GM12878 (cell line): ENCODE data around the gene SPAG9.

ENCODE experiments used
- EP300 ChIP-seq, 2 experiments: fragments of 150-350 bp in 1 of 2; IDR thresholded peaks; 2 replicates each; pipeline ENCODE4 v1.6.1; 2011 to 2012; ENCODE audit warnings: low read depth in 2 of 2, low read length in 2 of 2, borderline replicate concordance in 1 of 2, improper control_type of control experiment in 1 of 2, inconsistent platforms in 1 of 2; ENCODE audit not compliant: control insufficient read depth in 1 of 2
- EZH2 ChIP-seq: IDR thresholded peaks from 2 replicates; pipeline ENCODE4 v1.6.1; 2012; ENCODE audit warnings: low read depth, mild to moderate bottlenecking, control low read depth, inconsistent platforms, low read length, borderline replicate concordance; ENCODE audit not compliant: control insufficient read depth
- HDAC2 ChIP-seq: fragments of 200-600 bp; sonication (generic); IDR thresholded peaks from 2 replicates; pipeline ENCODE4 v1.6.1; 2017
- POLR2A ChIP-seq: IDR thresholded peaks from 2 replicates; pipeline ENCODE4 v1.6.1; 2011; ENCODE audit warnings: low read depth, mild to moderate bottlenecking, low read length
- POLR2AphosphoS5 ChIP-seq: IDR thresholded peaks from 2 replicates; pipeline ENCODE4 v1.6.1; 2011; ENCODE audit warnings: mild to moderate bottlenecking, low read length, inconsistent platforms
- RAD21 ChIP-seq: IDR thresholded peaks from 2 replicates; pipeline ENCODE4 v1.6.1; 2011; ENCODE audit warnings: mild to moderate bottlenecking, low read depth, low read length, moderate library complexity; ENCODE audit not compliant: insufficient read depth
- SRF ChIP-seq, 2 experiments: IDR thresholded peaks; 2 replicates each; pipeline ENCODE4 v1.6.1; 2011; ENCODE audit warnings: low read depth in 2 of 2, low read length in 2 of 2, mild to moderate bottlenecking in 1 of 2, moderate library complexity in 1 of 2
- YY1 ChIP-seq: IDR thresholded peaks from 2 replicates; pipeline ENCODE4 v1.6.1; 2011; ENCODE audit warnings: low read depth, mild to moderate bottlenecking, low read length
- TF ChIP-seq, protein P1 (sequence below), 3 experiments: IDR thresholded peaks in 2 of 3; conservative IDR thresholded peaks in 1 of 3; 2 replicates each; pipeline ENCODE4 v1.5.1; 2011; ENCODE audit warnings: low read depth in 3 of 3, low read length in 3 of 3, mild to moderate bottlenecking in 3 of 3, control low read depth in 2 of 3, moderate library complexity in 2 of 3, inconsistent platforms in 1 of 3, mixed read lengths in 1 of 3; ENCODE audit not compliant: control insufficient read depth in 2 of 3, insufficient read depth in 1 of 3; ENCODE audit errors: extremely low read depth in 1 of 3

DNA sequence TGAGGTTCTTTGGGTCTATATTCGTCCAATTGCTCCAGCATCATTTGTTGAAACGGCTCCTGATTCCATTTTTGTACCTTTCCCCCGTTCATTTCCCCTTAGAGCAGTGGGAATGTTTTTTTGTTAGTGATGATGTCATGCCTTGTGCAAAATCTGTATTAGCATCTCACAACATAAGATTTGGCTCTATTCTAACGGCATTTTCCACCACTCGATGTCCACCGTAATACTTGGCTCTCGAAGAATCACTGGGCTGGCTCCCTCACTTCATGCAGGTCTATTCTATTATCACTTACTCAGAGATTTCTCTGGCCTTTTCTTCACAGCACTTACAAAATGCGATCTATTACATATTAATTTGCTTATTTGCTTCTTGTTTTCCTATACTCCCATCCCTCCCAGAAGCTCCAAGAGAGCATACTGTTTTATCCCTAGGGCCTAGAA is 32.1 kb upstream of the SPAG9 start:
- TF ChIP-seq POLR2A = no peak
- TF ChIP-seq HDAC2 = no peak
- no peak for TF ChIP-seq POLR2AphosphoS5
- no peak for TF ChIP-seq SRF (IDR thresholded peaks at IDR 0.05; ENCODE audit: low read depth in 2 of 2, low read length in 2 of 2)
- no peak for TF ChIP-seq EP300 (IDR thresholded peaks at IDR 0.05; ENCODE audit: borderline replicate concordance in 1 of 2, control insufficient read depth in 1 of 2, low read depth in 2 of 2, low read length in 2 of 2)
- TF ChIP-seq, protein P1, sequence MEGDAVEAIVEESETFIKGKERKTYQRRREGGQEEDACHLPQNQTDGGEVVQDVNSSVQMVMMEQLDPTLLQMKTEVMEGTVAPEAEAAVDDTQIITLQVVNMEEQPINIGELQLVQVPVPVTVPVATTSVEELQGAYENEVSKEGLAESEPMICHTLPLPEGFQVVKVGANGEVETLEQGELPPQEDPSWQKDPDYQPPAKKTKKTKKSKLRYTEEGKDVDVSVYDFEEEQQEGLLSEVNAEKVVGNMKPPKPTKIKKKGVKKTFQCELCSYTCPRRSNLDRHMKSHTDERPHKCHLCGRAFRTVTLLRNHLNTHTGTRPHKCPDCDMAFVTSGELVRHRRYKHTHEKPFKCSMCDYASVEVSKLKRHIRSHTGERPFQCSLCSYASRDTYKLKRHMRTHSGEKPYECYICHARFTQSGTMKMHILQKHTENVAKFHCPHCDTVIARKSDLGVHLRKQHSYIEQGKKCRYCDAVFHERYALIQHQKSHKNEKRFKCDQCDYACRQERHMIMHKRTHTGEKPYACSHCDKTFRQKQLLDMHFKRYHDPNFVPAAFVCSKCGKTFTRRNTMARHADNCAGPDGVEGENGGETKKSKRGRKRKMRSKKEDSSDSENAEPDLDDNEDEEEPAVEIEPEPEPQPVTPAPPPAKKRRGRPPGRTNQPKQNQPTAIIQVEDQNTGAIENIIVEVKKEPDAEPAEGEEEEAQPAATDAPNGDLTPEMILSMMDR (IDR thresholded peaks at IDR 0.05 in 2 of 3, conservative IDR thresholded peaks at IDR 0.05 in 1 of 3; ENCODE audit: control insufficient read depth in 2 of 3, extremely low read depth in 1 of 3, insufficient read depth in 1 of 3, low read depth in 3 of 3, low read length in 3 of 3) = no peak
- TF ChIP-seq RAD21 = no peak
- no peak for TF ChIP-seq EZH2
- TF ChIP-seq YY1 = no peak
